NCI-H2171 (cell line): ENCODE results near the gene UBL7.
"Not testable (repeated sequence)": the region's sequence is repeated elsewhere in the genome, so short reads cannot be mapped to it uniquely, and the experiment has no call there.

Source experiments
- DNase-seq: peaks from one replicate; lab custom pipeline; 2025; lab: John Stamatoyannopoulos, UW

UBL7 gene

GRCh38 chr15:74463634-74464033, 2.7 kb upstream of the UBL7 start:
- DNase-seq = no peak

GRCh38 chr15:74461847-74462511, 1.0 kb upstream of the UBL7 start:
- DNase-seq = no peak

- no peak for DNase-seq
These were observed 662 bp downstream of the UBL7 start for GRCh38 chr15:74460298-74460697.

- DNase-seq = not testable (repeated sequence)
These were observed 1.2 kb downstream of the UBL7 start for GRCh38 chr15:74459798-74460197.

- no peak for DNase-seq
These were observed 2.5 kb downstream of the UBL7 start for GRCh38 chr15:74458473-74458872.

- not testable (repeated sequence) for DNase-seq
These were observed 3.9 kb downstream of the UBL7 start for GRCh38 chr15:74457036-74457435.

- DNase-seq = no peak
These were observed 6.0 kb downstream of the UBL7 start for GRCh38 chr15:74454764-74455500.

GRCh38 chr15:74453925-74454763, 6.8 kb downstream of the UBL7 start:
- DNase-seq = no peak

- no peak for DNase-seq
These were observed 8.8 kb downstream of the UBL7 start for GRCh38 chr15:74451861-74452835.

GRCh38 chr15:74451322-74451721, 9.6 kb downstream of the UBL7 start:
- no peak for DNase-seq

GRCh38 chr15:74449643-74450205, 11.2 kb downstream of the UBL7 start:
- DNase-seq = no peak

GRCh38 chr15:74449095-74449494, 11.9 kb downstream of the UBL7 start:
- no peak for DNase-seq

- DNase-seq = no peak
These were observed 14.9 kb downstream of the UBL7 start for GRCh38 chr15:74445816-74446763.

- no peak for DNase-seq
These were observed 16.6 kb downstream of the UBL7 start for GRCh38 chr15:74444106-74445062.

- no peak for DNase-seq
These were observed 17.7 kb downstream of the UBL7 start for GRCh38 chr15:74443100-74443909.

GRCh38 chr15:74442604-74443003, 18.4 kb downstream of the UBL7 start:
- no peak for DNase-seq

- DNase-seq = no peak
These were observed 18.9 kb downstream of the UBL7 start for GRCh38 chr15:74442063-74442462.
